HL-60 (cell line): ENCODE data around the gene SECISBP2L.

ENCODE experiments used
- CTCF ChIP-seq: IDR thresholded peaks from one replicate; pipeline ENCODE4 v1.5.1; 2011; ENCODE audit warnings: low read length, control low read depth, inconsistent platforms; ENCODE audit not compliant: insufficient read depth
- GABPA ChIP-seq: IDR thresholded peaks from 2 replicates; pipeline ENCODE4 v1.6.1; 2012; ENCODE audit warnings: low read depth
- POLR2AphosphoS5 ChIP-seq: IDR thresholded peaks from 2 replicates; pipeline ENCODE4 v1.6.1; 2012; ENCODE audit warnings: low read depth
- REST ChIP-seq: IDR thresholded peaks from 2 replicates; pipeline ENCODE4 v1.6.1; 2012; ENCODE audit warnings: low read depth; ENCODE audit not compliant: insufficient replicate concordance
- SPI1 ChIP-seq: IDR thresholded peaks from 2 replicates; pipeline ENCODE4 v1.6.1; 2012; ENCODE audit warnings: low read depth, mild to moderate bottlenecking, borderline replicate concordance

GRCh38 chr15:48954538-48954937, 91.7 kb downstream of the SECISBP2L start:
- no peak for TF ChIP-seq CTCF
- no peak for TF ChIP-seq REST
- TF ChIP-seq POLR2AphosphoS5, result no peak
- no peak for TF ChIP-seq GABPA
- no peak for TF ChIP-seq SPI1
